ENCODE measurements around the gene SULT1B1. TPM values are rescaled to one million over a fixed set of nuclear protein-coding genes. Genes with fewer than 3 reads are reported as not detected.

SULT1B1 gene
- polyA plus RNA-seq, 2 donors: 0.26 to 0.41 TPM

GRCh38 chr4:69731847-69732246 lies 28.6 kb downstream of the SULT1B1 start:
- no peaks in the 10 kb centered on the region for H3K4me1 ChIP-seq (ENCODE audit: control insufficient read depth in 2 of 2, insufficient read depth in 2 of 2, low read length in 1 of 2)
- no peak overlapping the region for H3K4me3 ChIP-seq (ENCODE audit: low read depth in 1 of 2, low read length in 2 of 2)
- H3K27me3 ChIP-seq (ENCODE audit: control insufficient read depth in 1 of 2, insufficient read depth in 2 of 2, low read length in 2 of 2): no peaks in the 10 kb centered on the region
- WGBS, 2 donors: 21% methylated on average over 1 of the region's 1 CpG
- H3K36me3 ChIP-seq (ENCODE audit: control insufficient read depth in 2 of 2, insufficient read depth in 2 of 2, low read length in 1 of 2): no peaks in the 10 kb centered on the region
- H3K9me3 ChIP-seq (ENCODE audit: control insufficient read depth in 2 of 2, insufficient read depth in 1 of 2, low read depth in 1 of 2, low read length in 1 of 2): no peaks in the 10 kb centered on the region
- H3K27ac ChIP-seq (ENCODE audit: low read depth in 2 of 2, low read length in 1 of 2): no peak overlapping the region

- WGBS, 2 donors: 53 to 59% methylated on average over 1 of the region's 1 CpG
- Histone ChIP-seq H3K4me3 (ENCODE audit: low read depth in 1 of 2, low read length in 2 of 2) (no peak overlapping the region), H3K9me3 (ENCODE audit: control insufficient read depth in 2 of 2, insufficient read depth in 1 of 2, low read depth in 1 of 2, low read length in 1 of 2) (no peaks in the 10 kb centered on the region), H3K4me1 (ENCODE audit: control insufficient read depth in 2 of 2, insufficient read depth in 2 of 2, low read length in 1 of 2) (no peaks in the 10 kb centered on the region), H3K36me3 (ENCODE audit: control insufficient read depth in 2 of 2, insufficient read depth in 2 of 2, low read length in 1 of 2) (no peaks in the 10 kb centered on the region), H3K27me3 (ENCODE audit: control insufficient read depth in 1 of 2, insufficient read depth in 2 of 2, low read length in 2 of 2) (no peaks in the 10 kb centered on the region), H3K27ac (ENCODE audit: low read depth in 2 of 2, low read length in 1 of 2) (no peak overlapping the region)
Observed at GRCh38 chr4:69731241-69731640, 29.2 kb downstream of the SULT1B1 start.

- Histone ChIP-seq H3K27me3 (ENCODE audit: control insufficient read depth in 1 of 2, insufficient read depth in 2 of 2, low read length in 2 of 2) (no peaks in the 10 kb centered on the region), H3K27ac (ENCODE audit: low read depth in 2 of 2, low read length in 1 of 2) (no peak overlapping the region), H3K36me3 (ENCODE audit: control insufficient read depth in 2 of 2, insufficient read depth in 2 of 2, low read length in 1 of 2) (no peaks in the 10 kb centered on the region), H3K4me1 (ENCODE audit: control insufficient read depth in 2 of 2, insufficient read depth in 2 of 2, low read length in 1 of 2) (no peaks in the 10 kb centered on the region), H3K9me3 (ENCODE audit: control insufficient read depth in 2 of 2, insufficient read depth in 1 of 2, low read depth in 1 of 2, low read length in 1 of 2) (no peaks in the 10 kb centered on the region), H3K4me3 (ENCODE audit: low read depth in 1 of 2, low read length in 2 of 2) (no peak overlapping the region)
Observed at GRCh38 chr4:69730002-69730401, 30.4 kb downstream of the SULT1B1 start.

GRCh38 chr4:69727926-69728325 lies 32.5 kb downstream of the SULT1B1 start:
- H3K4me1 ChIP-seq (ENCODE audit: control insufficient read depth in 2 of 2, insufficient read depth in 2 of 2, low read length in 1 of 2): no peaks in the 10 kb centered on the region
- WGBS, 2 donors: 89% methylated on average over 2 of the region's 2 CpGs
- no peaks in the 10 kb centered on the region for H3K27me3 ChIP-seq (ENCODE audit: control insufficient read depth in 1 of 2, insufficient read depth in 2 of 2, low read length in 2 of 2)
- no peaks in the 10 kb centered on the region for H3K9me3 ChIP-seq (ENCODE audit: control insufficient read depth in 2 of 2, insufficient read depth in 1 of 2, low read depth in 1 of 2, low read length in 1 of 2)
- no peak overlapping the region for H3K27ac ChIP-seq (ENCODE audit: low read depth in 2 of 2, low read length in 1 of 2)
- no peak overlapping the region for H3K4me3 ChIP-seq (ENCODE audit: low read depth in 1 of 2, low read length in 2 of 2)
- no peaks in the 10 kb centered on the region for H3K36me3 ChIP-seq (ENCODE audit: control insufficient read depth in 2 of 2, insufficient read depth in 2 of 2, low read length in 1 of 2)

- Histone ChIP-seq H3K36me3 (ENCODE audit: control insufficient read depth in 2 of 2, insufficient read depth in 2 of 2, low read length in 1 of 2) (no peaks in the 10 kb centered on the region), H3K9me3 (ENCODE audit: control insufficient read depth in 2 of 2, insufficient read depth in 1 of 2, low read depth in 1 of 2, low read length in 1 of 2) (no peaks in the 10 kb centered on the region), H3K27me3 (ENCODE audit: control insufficient read depth in 1 of 2, insufficient read depth in 2 of 2, low read length in 2 of 2) (no peaks in the 10 kb centered on the region), H3K4me1 (ENCODE audit: control insufficient read depth in 2 of 2, insufficient read depth in 2 of 2, low read length in 1 of 2) (no peaks in the 10 kb centered on the region), H3K4me3 (ENCODE audit: low read depth in 1 of 2, low read length in 2 of 2) (no peak overlapping the region), H3K27ac (ENCODE audit: low read depth in 2 of 2, low read length in 1 of 2) (no peak overlapping the region)
- 43 to 44% methylated on average over 1 of the region's 1 CpG for WGBS, 2 donors
Observed at GRCh38 chr4:69727426-69727825, 33.0 kb downstream of the SULT1B1 start.

- H3K36me3 ChIP-seq (ENCODE audit: control insufficient read depth in 2 of 2, insufficient read depth in 2 of 2, low read length in 1 of 2): no peaks in the 10 kb centered on the region
- no peak overlapping the region for H3K27ac ChIP-seq (ENCODE audit: low read depth in 2 of 2, low read length in 1 of 2)
- no peak overlapping the region for H3K4me3 ChIP-seq (ENCODE audit: low read depth in 1 of 2, low read length in 2 of 2)
- H3K9me3 ChIP-seq (ENCODE audit: control insufficient read depth in 2 of 2, insufficient read depth in 1 of 2, low read depth in 1 of 2, low read length in 1 of 2): no peaks in the 10 kb centered on the region
- WGBS, 2 donors: 75 to 83% methylated on average over 4 of the region's 4 CpGs
- no peaks in the 10 kb centered on the region for H3K27me3 ChIP-seq (ENCODE audit: control insufficient read depth in 1 of 2, insufficient read depth in 2 of 2, low read length in 2 of 2)
- no peaks in the 10 kb centered on the region for H3K4me1 ChIP-seq (ENCODE audit: control insufficient read depth in 2 of 2, insufficient read depth in 2 of 2, low read length in 1 of 2)
Observed at GRCh38 chr4:69726971-69727370, 33.4 kb downstream of the SULT1B1 start.

- 48 to 57% methylated on average over 4 of the region's 4 CpGs for WGBS, 2 donors
- no peaks in the 10 kb centered on the region for H3K4me1 ChIP-seq (ENCODE audit: control insufficient read depth in 2 of 2, insufficient read depth in 2 of 2, low read length in 1 of 2)
Observed at GRCh38 chr4:69718396-69719271, 41.8 kb downstream of the SULT1B1 start.

GRCh38 chr4:69717778-69718177 lies 42.6 kb downstream of the SULT1B1 start:
- Histone ChIP-seq H3K27ac (ENCODE audit: low read depth in 2 of 2, low read length in 1 of 2) (no peak overlapping the region), H3K4me1 (ENCODE audit: control insufficient read depth in 2 of 2, insufficient read depth in 2 of 2, low read length in 1 of 2) (no peaks in the 10 kb centered on the region), H3K36me3 (ENCODE audit: control insufficient read depth in 2 of 2, insufficient read depth in 2 of 2, low read length in 1 of 2) (no peaks in the 10 kb centered on the region), H3K4me3 (ENCODE audit: low read depth in 1 of 2, low read length in 2 of 2) (no peak overlapping the region), H3K9me3 (ENCODE audit: control insufficient read depth in 2 of 2, insufficient read depth in 1 of 2, low read depth in 1 of 2, low read length in 1 of 2) (no peaks in the 10 kb centered on the region), H3K27me3 (ENCODE audit: control insufficient read depth in 1 of 2, insufficient read depth in 2 of 2, low read length in 2 of 2) (no peaks in the 10 kb centered on the region)

More at GRCh38 chr4:69718396-69719271, 41.8 kb downstream of the SULT1B1 start:
- Histone ChIP-seq H3K4me3 (ENCODE audit: low read depth in 1 of 2, low read length in 2 of 2) (no peak overlapping the region), H3K9me3 (ENCODE audit: control insufficient read depth in 2 of 2, insufficient read depth in 1 of 2, low read depth in 1 of 2, low read length in 1 of 2) (no peaks in the 10 kb centered on the region), H3K27ac (ENCODE audit: low read depth in 2 of 2, low read length in 1 of 2) (no peak overlapping the region), H3K36me3 (ENCODE audit: control insufficient read depth in 2 of 2, insufficient read depth in 2 of 2, low read length in 1 of 2) (no peaks in the 10 kb centered on the region), H3K27me3 (ENCODE audit: control insufficient read depth in 1 of 2, insufficient read depth in 2 of 2, low read length in 2 of 2) (no peaks in the 10 kb centered on the region)

GRCh38 chr4:69716654-69717053 lies 43.8 kb downstream of the SULT1B1 start:
- Histone ChIP-seq H3K36me3 (ENCODE audit: control insufficient read depth in 2 of 2, insufficient read depth in 2 of 2, low read length in 1 of 2) (no peaks in the 10 kb centered on the region), H3K4me1 (ENCODE audit: control insufficient read depth in 2 of 2, insufficient read depth in 2 of 2, low read length in 1 of 2) (no peaks in the 10 kb centered on the region), H3K4me3 (ENCODE audit: low read depth in 1 of 2, low read length in 2 of 2) (no peak overlapping the region), H3K27ac (ENCODE audit: low read depth in 2 of 2, low read length in 1 of 2) (no peak overlapping the region), H3K27me3 (ENCODE audit: control insufficient read depth in 1 of 2, insufficient read depth in 2 of 2, low read length in 2 of 2) (no peaks in the 10 kb centered on the region), H3K9me3 (ENCODE audit: control insufficient read depth in 2 of 2, insufficient read depth in 1 of 2, low read depth in 1 of 2, low read length in 1 of 2) (no peaks in the 10 kb centered on the region)
- 89 to 92% methylated on average over 2 of the region's 2 CpGs for WGBS, 2 donors

GRCh38 chr4:69714086-69714485 lies 46.3 kb downstream of the SULT1B1 start:
- 70 to 79% methylated on average over 4 of the region's 4 CpGs for WGBS, 2 donors
- no peaks in the 10 kb centered on the region for H3K36me3 ChIP-seq (ENCODE audit: control insufficient read depth in 2 of 2, insufficient read depth in 2 of 2, low read length in 1 of 2)

More at GRCh38 chr4:69714086-69714485, 46.3 kb downstream of the SULT1B1 start:
- Histone ChIP-seq H3K9me3 (ENCODE audit: control insufficient read depth in 2 of 2, insufficient read depth in 1 of 2, low read depth in 1 of 2, low read length in 1 of 2) (peaks cover 0 to 3% of the 10 kb centered on the region in 2 donors), H3K4me3 (ENCODE audit: low read depth in 1 of 2, low read length in 2 of 2) (no peak overlapping the region), H3K27ac (ENCODE audit: low read depth in 2 of 2, low read length in 1 of 2) (no peak overlapping the region), H3K27me3 (ENCODE audit: control insufficient read depth in 1 of 2, insufficient read depth in 2 of 2, low read length in 2 of 2) (no peaks in the 10 kb centered on the region), H3K4me1 (ENCODE audit: control insufficient read depth in 2 of 2, insufficient read depth in 2 of 2, low read length in 1 of 2) (no peaks in the 10 kb centered on the region)

All from esophagus (tissue), 2 donors.